GM11168 (cell line): ENCODE measurements around the gene OSBPL5.
"Not testable (repeated sequence)": the region's sequence is repeated elsewhere in the genome, so short reads cannot be mapped to it uniquely, and the experiment has no call there.

Source experiments
- in situ Hi-C: fragments of 300-500 bp; cut with MboI; formaldehyde crosslinking; loops from one replicate; pipeline ENCODE4 v1.12.0; 2022; ENCODE audit warnings: low sequenced_read_pairs; ENCODE audit not compliant: unreplicated experiment

Gene OSBPL5

GRCh38 chr11:3090096-3090901 is 74.8 kb downstream of the OSBPL5 start:
- in situ Hi-C loops, result no loop called here

GRCh38 chr11:3089236-3090061 is 75.7 kb downstream of the OSBPL5 start:
- in situ Hi-C loops, result no loop called here

- in situ Hi-C loops, result no loop called here
Measured at GRCh38 chr11:3088806-3089205, 76.3 kb downstream of the OSBPL5 start.

GRCh38 chr11:3087821-3088800 is 77.0 kb downstream of the OSBPL5 start:
- in situ Hi-C loops, result no loop called here

GRCh38 chr11:3087373-3087772 is 77.7 kb downstream of the OSBPL5 start:
- in situ Hi-C loops, result no loop called here

GRCh38 chr11:3086671-3087150 is 78.4 kb downstream of the OSBPL5 start:
- in situ Hi-C loops, result no loop called here

GRCh38 chr11:3086114-3086513 is 79.0 kb downstream of the OSBPL5 start:
- in situ Hi-C loops, result no loop called here

GRCh38 chr11:3085052-3085451 is 80.1 kb downstream of the OSBPL5 start:
- in situ Hi-C loops, result no loop called here

GRCh38 chr11:3083321-3083720 is 81.8 kb downstream of the OSBPL5 start:
- in situ Hi-C loops, result no loop called here

- in situ Hi-C loops, result no loop called here
Measured at GRCh38 chr11:3081386-3081751, 83.7 kb downstream of the OSBPL5 start.

GRCh38 chr11:3080733-3081385 is 84.3 kb downstream of the OSBPL5 start:
- in situ Hi-C loops, result no loop called here

GRCh38 chr11:3080104-3080503 is 85.0 kb downstream of the OSBPL5 start:
- in situ Hi-C loops, result no loop called here

GRCh38 chr11:3077846-3078440 is 87.2 kb downstream of the OSBPL5 start:
- in situ Hi-C loops, result no loop called here

GRCh38 chr11:3077189-3077836 is 87.8 kb downstream of the OSBPL5 start:
- in situ Hi-C loops, result no loop called here

GRCh38 chr11:3074912-3075589 is 90.1 kb downstream of the OSBPL5 start:
- in situ Hi-C loops, result no loop called here

GRCh38 chr11:3073029-3073435 is 92.1 kb downstream of the OSBPL5 start:
- in situ Hi-C loops, result no loop called here

GRCh38 chr11:3069425-3069824 is 95.7 kb downstream of the OSBPL5 start:
- in situ Hi-C loops, result no loop called here

GRCh38 chr11:3066308-3066707 is 98.8 kb downstream of the OSBPL5 start:
- in situ Hi-C loops, result not testable (repeated sequence)
